C4-2B (cell line): Measurements from ENCODE around the gene LAYN.

Experiments
- ZFX ChIP-seq: fragments of 450-650 bp; IDR thresholded peaks from 2 replicates; pipeline ENCODE4 v1.6.1; 2017
- TF ChIP-seq, protein P1 (sequence below): fragments of 450-650 bp; conservative IDR thresholded peaks from 2 replicates; pipeline ENCODE4 v1.5.1; 2017; ENCODE audit warnings: mild to moderate bottlenecking

DNA sequence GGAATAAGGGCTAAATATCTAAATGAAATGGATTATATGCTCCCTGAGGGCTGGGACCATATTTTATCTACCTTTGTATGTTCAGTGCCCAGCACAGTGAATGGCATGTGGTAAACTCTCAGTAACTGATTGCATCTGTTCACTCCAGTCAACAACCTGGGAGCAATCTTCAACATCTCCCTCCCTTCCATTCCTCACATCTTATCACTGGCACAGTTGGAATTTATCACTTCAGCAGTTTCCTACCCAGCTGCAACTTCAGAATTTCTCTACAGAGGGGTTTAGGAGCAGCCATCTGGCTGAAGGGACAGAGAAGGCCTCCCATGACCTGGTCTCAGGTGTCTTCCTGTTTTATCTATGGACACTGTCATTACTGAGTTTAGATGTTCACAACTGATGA, 52.0 kb downstream of the LAYN start:
- TF ChIP-seq, protein P1, sequence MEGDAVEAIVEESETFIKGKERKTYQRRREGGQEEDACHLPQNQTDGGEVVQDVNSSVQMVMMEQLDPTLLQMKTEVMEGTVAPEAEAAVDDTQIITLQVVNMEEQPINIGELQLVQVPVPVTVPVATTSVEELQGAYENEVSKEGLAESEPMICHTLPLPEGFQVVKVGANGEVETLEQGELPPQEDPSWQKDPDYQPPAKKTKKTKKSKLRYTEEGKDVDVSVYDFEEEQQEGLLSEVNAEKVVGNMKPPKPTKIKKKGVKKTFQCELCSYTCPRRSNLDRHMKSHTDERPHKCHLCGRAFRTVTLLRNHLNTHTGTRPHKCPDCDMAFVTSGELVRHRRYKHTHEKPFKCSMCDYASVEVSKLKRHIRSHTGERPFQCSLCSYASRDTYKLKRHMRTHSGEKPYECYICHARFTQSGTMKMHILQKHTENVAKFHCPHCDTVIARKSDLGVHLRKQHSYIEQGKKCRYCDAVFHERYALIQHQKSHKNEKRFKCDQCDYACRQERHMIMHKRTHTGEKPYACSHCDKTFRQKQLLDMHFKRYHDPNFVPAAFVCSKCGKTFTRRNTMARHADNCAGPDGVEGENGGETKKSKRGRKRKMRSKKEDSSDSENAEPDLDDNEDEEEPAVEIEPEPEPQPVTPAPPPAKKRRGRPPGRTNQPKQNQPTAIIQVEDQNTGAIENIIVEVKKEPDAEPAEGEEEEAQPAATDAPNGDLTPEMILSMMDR = no peak
- TF ChIP-seq ZFX = no peak
